Measurements from ENCODE around the gene GPANK1.

GPANK1 gene

DNA sequence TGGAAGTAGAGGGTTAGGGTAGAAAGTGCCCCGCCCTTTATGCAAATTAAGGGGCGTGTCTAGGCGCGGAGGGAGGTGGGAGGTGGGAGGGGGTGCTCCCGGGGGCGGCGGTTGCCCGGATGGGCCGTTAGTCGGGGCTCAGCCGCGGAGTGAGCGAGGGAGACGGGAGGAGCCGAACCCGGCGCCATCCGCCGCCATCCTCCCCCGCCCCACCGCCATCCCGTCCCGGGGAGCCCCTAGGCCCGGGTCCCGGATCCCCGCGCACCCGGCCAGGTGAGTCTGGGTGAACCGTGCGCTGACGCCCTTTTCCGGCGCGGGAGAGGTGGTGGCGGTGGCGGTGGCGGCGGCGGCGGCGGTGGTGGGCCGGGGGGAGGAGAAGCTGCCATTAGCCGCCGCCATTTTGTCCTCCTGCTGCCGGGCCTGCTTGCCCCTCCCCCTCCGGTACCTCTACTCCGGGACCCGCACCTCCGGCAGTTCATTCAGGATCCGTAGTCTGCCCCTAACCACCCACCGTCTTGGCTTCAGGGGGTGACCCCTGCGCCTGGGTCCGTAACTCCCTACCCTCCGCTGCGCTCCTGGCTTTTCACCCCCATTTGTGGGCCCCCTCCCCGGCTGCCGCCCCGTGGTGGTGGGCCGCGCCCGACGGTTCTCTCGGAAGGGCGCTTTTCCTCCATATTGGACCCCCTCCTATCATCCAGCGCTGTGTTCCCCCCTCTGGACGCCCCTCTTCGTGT is 44.0 kb downstream of the GPANK1 start, which contains the start of gene PRRC2A:
Gene PRRC2A, plus strand, starts transcription at position 130 of the 734 bp plus-strand sequence. CDS start 2,075 bp downstream, outside the sequence.
- peak; percentile 46 to 93 for DNase-seq (ENCODE audit: low read depth in 2 of 2, low spot score in 1 of 2)

DNA sequence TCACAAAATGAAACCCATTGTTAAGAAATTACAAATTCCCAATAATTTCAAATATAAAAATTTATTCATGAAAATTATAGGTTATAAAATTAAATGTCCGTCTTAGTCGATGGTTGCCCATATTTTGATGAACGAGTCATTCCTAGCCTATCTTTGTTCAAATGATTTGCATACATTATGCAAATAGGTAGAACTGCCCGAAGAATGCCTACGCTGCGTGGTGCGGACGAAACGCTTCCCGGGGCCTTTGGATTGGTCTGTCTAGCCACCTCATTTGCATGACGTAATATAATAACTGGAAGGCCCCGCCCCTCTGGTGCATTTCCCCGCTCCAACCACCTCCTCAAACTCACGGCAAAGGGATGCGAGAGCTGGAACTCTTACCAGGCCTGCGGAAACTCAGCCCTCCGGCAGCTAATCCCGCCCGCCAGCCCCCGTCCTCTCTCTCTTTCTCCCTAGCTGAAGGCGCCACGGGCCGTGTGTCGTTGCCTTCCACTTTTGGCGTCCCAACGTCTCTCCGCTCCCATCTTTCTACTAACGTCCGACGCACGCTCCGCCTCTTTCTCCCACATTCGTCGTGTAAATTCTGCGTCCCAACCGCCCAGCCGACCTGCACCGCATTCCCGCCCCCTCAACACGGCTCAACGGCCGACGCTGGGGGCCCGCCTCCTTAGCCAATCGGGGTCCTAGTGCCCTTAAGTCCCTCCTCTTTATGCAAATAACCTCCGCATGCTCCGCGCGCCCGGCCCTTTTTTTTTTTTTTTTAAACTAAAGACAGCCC is 44.8 kb downstream of the GPANK1 start:
- peak; percentile 89 to 94 for DNase-seq (ENCODE audit: low read depth in 2 of 2, low spot score in 1 of 2)

DNA sequence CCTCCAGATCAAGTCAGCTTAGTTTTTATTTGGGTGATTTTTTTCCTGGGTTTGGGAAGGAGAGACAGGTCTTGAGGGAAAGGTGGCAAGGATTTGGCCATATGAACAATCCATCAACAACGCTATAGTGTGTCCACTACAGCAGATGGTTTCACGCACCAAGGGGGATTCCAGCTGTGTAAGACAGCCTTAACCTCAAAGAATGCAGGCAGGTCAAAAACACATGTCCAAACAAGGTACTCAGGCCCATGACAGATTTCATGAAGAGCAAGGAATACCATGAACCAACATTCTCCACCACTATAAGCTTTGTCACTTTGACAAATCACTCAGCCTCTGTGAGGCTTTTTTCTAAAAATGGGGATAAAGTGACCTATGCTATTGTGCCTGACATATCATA is 47.8 kb downstream of the GPANK1 start:
- DNase-seq (ENCODE audit: low read depth in 2 of 2, low spot score in 1 of 2), result no peak

DNA sequence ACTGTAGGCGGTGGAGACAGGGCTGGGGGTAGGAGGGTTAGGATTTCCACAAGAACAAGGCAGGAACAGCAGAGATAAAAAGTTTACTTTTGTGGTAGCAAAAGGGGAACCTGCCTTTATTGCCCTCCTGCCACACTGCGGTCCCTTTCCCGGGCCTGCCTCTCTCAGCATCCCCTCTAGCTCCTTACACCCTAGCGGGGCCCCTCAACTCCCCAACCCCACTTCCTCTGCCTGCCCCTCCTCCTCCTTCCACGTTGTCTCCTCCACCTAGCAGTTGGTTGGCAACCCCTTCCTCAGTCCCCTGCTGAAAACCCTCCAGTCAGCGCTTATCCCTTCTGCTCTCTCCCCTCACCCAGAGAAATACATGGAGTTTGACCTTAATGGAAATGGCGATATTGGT is 49.0 kb downstream of the GPANK1 start:
- no peak for DNase-seq (ENCODE audit: low read depth in 2 of 2, low spot score in 1 of 2)

DNA sequence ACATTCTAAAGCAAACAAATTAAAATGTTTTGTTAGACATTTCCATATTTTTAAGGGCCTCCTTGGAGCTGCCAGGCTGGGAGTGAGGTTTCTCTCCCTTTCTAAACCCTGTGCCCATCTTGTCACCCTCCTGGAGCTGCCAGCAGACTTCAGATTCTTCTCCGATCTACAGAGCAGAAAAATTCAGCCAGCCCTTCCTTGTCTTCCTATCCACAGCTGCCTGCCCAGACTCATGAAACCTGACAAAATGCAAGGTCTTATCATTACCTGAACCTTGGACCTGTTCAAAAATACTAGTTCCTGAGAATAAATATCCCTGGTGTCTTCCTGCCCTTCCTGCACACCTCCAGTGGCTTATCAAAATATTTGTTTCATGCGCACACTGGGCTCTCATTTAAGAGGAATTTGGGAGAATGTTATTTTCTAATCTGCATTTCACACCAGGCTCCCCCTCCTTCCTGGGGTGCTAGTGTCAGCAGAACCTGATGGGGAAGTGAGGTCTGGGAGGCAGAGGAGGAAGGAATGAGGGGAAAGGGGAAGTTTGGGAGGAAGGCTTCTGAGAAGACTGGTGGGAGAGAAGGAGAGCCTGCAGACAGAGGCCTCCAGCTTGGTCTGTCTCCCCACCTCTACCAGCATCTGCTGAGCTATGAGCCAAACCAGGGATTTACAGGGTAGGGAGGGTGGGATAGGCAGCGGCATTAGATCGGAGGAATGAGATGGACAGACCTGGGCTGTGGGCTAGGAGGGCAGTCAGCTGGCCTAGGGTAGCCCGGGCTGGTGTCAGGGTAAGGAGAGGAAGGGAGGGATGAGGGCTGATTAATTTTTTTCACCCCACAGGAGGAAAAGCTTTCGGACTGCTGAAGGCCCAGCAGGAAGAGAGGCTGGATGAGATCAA is 49.9 kb downstream of the GPANK1 start, which contains the start of gene AIF1:
Gene AIF1, plus strand, starts transcription at position 551 of the 895 bp plus-strand sequence. Its CDS starts 96 bp downstream, at position 647.
- DNase-seq (ENCODE audit: low read depth in 2 of 2, low spot score in 1 of 2), result no peak

DNA sequence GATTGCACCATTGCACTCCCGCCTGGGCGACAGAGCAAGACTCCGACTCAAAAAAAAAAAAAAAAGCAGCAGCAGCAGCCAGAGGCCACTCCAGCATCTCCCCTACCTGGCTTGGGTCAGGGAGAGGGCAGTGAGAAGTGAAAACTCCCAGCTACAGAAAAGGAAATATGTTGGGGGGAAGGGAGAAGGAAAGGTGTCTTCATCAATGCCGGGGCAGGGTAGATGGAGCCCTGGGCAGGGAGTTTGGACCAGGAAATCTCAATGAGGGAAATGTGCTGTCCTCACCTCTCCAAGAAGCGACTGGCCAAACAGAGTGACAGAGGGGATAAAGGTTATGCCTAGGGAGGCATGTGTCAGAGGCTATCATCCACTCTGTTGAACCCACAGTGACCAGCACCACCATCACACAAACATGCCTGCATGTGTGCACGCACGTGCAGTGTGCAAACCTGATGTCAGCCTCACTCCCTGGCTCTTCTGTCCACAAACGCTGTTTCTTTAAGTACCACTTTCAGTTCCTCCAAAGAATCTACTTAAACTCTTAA is 50.6 kb downstream of the GPANK1 start:
- DNase-seq (ENCODE audit: low read depth in 2 of 2, low spot score in 1 of 2), result no peak

All from stimulated activated CD8-positive, alpha-beta memory T cell treated with anti-CD3 and anti-CD28 coated beads, Interleukin-4, amount 100 ng/mL, for 1 hour (primary cell).